GM21786 (cell line): ENCODE data around the gene OSCP1.
A peak's percentile ranks its signal among the peaks of the same experiment; 100 is the strongest.

Source experiments
- ATAC-seq: cut with Tn5 transposase; IDR thresholded peaks from one replicate; pipeline ENCODE4 v1.9.1; 2021; ENCODE audit not compliant: unreplicated experiment

OSCP1 gene

GRCh38 chr1:36385410-36386264, 64.6 kb downstream of the OSCP1 start, which contains the start of gene STK40:
Gene STK40, minus strand, starts transcription at chr1:36385924. Its CDS starts 24,592 bp downstream, at chr1:36361332.
- ATAC-seq: peak; percentile 78

GRCh38 chr1:36384542-36385409, 65.5 kb downstream of the OSCP1 start:
- ATAC-seq: no peak

- no peak for ATAC-seq
Measured at GRCh38 chr1:36383240-36383639, 67.0 kb downstream of the OSCP1 start.

- ATAC-seq: no peak
Measured at GRCh38 chr1:36382669-36383068, 67.6 kb downstream of the OSCP1 start.

GRCh38 chr1:36382231-36382630, 68.0 kb downstream of the OSCP1 start:
- no peak for ATAC-seq

- no peak for ATAC-seq
Measured at GRCh38 chr1:36381405-36381804, 68.8 kb downstream of the OSCP1 start.

GRCh38 chr1:36380782-36381181, 69.5 kb downstream of the OSCP1 start:
- no peak for ATAC-seq

- no peak for ATAC-seq
Measured at GRCh38 chr1:36380143-36380619, 70.1 kb downstream of the OSCP1 start.

GRCh38 chr1:36377791-36378492, 72.3 kb downstream of the OSCP1 start:
- no peak for ATAC-seq

- no peak for ATAC-seq
Measured at GRCh38 chr1:36372617-36373016, 77.6 kb downstream of the OSCP1 start.

- ATAC-seq: no peak
Measured at GRCh38 chr1:36369061-36369861, 81.0 kb downstream of the OSCP1 start.
